GM18861 (cell line): Measurements from ENCODE around the gene HNRNPL.
"Not testable (repeated sequence)": the region's sequence is repeated elsewhere in the genome, so short reads cannot be mapped to it uniquely, and the experiment has no call there.

Experiments
- ATAC-seq: cut with Tn5 transposase; IDR thresholded peaks from one replicate; pipeline ENCODE4 v1.9.1; 2021; ENCODE audit not compliant: unreplicated experiment

HNRNPL gene

DNA sequence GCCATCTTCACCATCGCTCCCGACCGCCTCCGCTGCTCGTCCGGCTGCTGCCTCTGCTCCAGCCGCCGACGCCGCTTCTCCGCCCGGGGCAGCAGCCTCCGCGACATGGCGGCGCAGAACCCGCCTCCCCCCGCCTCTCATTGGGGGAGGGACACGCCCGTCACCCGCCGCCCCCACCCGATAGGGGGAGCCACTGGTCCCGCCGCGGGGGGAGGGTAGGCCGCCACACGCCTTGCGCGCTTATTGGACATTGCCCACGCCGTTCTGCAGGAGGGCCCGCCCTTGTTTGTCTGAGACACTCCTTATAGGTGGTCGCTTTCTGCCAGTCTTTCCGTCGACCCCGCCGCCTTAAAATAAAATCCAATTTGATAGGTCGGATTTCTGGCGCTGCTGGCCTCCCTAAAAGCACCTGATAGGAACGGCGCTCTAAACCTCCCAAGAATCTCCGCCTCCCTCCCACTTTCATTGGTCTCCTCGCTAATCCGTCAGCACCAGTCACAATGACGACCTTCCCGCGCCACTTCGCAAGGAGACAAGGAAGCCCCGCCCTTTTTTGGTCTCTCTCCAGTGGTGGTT lies at the start of gene HNRNPL:
Gene HNRNPL (minus strand): TSS at position 127 of the 576 bp plus-strand sequence. CDS start 20 bp downstream, at position 107.
- ATAC-seq = peak; percentile 35

GRCh38 chr19:38898788-38899446 lies 49.1 kb upstream of the HNRNPL start:
- no peak for ATAC-seq

DNA sequence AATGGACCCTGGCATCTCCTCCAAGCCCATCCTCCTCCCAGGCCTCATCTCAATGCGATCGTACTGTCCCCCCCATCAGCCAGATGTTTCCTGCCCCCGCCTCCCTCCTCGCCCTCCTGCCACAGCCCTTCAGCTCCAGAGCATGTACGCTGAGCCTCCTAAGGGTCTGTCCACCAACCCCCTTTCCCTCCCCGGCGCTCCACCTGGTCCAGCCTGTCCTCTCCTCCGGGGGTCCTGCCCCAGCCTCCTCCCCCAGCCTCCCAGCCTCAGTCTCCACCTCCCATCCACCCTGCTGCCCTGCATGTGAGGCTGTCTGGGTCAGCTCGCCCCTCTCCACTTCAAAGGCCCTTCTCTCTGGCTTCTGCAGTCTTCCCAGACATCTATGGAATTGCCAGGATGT lies 45.2 kb upstream of the HNRNPL start:
- ATAC-seq = no peak

- ATAC-seq = no peak
Measured at GRCh38 chr19:38893341-38893771, 43.6 kb upstream of the HNRNPL start.

- no peak for ATAC-seq
Measured at GRCh38 chr19:38892841-38893240, 43.1 kb upstream of the HNRNPL start.

GRCh38 chr19:38891771-38892170 lies 42.0 kb upstream of the HNRNPL start:
- ATAC-seq = no peak

DNA sequence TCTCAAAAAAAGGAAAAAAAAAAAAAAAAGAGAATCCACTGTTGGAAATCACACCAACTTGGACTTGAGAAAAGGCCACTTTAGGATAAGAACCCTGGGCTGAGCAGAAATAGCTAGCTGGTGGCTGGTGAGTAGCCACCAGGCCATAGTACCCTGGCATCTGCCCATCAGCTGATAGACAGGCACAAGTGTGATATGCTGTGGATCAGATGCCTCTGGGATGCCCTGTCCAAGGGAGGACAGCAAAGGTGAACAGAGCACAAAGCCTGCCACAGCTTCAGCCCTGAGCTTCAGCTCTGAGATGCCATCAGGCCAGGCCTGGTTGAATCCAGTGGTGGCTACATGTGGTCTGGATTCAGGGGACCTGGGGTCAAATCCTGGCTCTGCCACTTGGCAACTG lies 40.9 kb upstream of the HNRNPL start:
- ATAC-seq = no peak

- ATAC-seq = no peak
Measured at GRCh38 chr19:38889803-38890202, 40.0 kb upstream of the HNRNPL start.

- ATAC-seq = no peak
Measured at GRCh38 chr19:38888876-38889275, 39.1 kb upstream of the HNRNPL start.

GRCh38 chr19:38884691-38885090 lies 34.9 kb upstream of the HNRNPL start:
- not testable (repeated sequence) for ATAC-seq

- no peak for ATAC-seq
Measured at GRCh38 chr19:38883286-38883685, 33.5 kb upstream of the HNRNPL start.

GRCh38 chr19:38880882-38881609 lies 31.3 kb upstream of the HNRNPL start:
- no peak for ATAC-seq

- no peak for ATAC-seq
Measured at GRCh38 chr19:38880076-38880881, 30.5 kb upstream of the HNRNPL start.

- no peak for ATAC-seq
Measured at GRCh38 chr19:38879400-38879751, 29.6 kb upstream of the HNRNPL start.

DNA sequence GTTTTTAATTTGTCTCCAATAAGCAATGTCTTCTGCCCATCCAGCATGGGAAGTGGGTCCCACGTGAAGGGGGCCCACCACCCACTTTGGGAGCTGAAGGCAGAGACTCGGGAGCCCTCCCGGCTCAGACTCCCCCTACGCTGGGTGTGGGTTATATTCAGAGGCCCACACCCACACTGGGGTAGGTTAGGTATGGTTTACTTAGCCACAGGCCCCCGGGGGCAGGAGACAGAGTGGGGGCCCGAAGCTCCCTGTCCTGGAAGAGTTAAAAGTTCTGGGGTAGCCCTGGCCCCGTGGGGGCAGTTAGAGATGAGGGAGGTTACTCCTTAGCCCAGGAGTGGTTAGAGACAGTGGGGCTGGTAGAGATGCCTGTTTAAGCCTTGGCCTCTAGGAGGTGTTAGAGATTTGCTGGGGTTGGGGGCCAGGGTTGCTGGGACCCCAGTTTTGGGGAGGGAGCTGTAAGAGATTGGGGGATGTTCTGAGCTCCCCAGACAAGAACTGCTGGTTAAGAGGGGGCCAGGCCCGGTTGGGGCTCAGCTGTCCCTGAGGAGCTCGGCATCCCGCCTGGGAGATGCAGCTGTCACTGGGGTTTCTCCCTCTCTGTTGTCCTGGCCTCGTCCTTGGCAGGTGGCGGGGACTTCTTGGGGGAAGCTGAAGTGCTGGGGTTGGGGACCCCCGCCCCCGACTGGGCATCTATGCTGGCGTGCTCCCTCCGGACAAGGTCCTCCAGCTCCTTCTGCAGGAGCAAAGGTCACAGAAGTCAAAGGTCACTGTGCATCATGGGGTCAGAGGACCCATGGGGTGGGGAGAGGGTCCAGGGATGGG lies 29.0 kb upstream of the HNRNPL start:
- ATAC-seq = no peak

DNA sequence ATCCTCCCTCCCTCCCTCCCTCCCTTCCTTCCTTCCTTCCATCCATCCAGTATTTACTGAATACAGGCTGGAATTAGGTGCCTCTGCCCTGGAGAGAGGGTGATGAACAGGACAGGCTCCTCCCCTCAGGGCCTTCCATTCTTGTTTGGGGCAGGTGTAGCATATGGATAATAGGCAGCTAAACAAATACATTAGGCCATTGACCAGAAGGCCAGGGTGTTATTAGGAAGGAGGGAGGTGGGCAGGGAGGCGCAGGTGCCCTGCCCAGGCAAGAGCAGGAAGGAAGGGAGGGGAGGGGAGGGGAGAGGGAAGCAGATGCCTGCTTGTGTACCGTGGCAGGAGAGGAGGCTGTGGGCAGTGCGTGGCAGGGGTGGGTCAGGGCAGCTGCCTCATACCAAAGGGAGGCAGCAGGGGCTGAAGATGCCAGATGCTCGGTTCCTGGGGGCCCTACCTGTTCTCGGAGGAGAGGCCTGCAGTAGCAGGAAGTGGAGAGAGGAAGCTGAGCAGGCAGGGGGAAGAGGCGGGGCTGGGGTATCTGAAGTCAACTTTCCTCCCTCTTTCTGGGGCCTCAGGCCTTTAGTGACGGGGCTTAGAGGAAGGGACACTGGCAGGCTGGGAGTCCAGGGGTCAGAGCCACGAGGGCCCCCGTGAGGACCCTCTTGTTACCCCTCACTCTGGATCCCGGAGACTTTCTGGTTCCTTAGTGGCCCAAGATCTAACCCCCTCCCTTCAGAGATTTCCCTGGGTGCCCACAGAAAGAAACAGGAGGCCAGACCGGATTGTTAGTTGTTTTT lies 28.2 kb upstream of the HNRNPL start, which contains the start of gene RINL:
Gene RINL (minus strand): TSS at position 495 of the 794 bp plus-strand sequence. CDS start 1,533 bp downstream, outside the sequence.
- ATAC-seq = no peak

- no peak for ATAC-seq
Measured at GRCh38 chr19:38875656-38876395, 26.0 kb upstream of the HNRNPL start.

DNA sequence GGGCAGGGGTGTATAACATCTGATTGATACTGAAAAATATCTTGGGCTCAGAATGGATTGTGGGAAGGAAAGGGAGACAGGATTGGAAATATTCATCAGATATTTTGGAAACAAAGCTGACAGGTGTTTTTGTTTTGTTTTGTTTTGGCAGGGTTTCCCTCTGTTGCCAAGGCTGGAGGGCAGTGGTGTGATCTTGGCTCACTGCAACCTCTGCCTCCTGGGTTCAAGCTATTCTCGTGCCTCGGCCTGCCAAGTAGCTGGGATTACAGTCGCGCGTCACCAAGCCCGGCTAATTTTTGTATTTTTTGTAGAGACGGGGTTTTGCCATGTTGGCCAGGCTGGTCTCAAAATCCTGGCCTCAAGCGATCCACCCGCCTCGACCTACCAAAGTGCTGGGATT lies 23.6 kb upstream of the HNRNPL start:
- not testable (repeated sequence) for ATAC-seq

- no peak for ATAC-seq
Measured at GRCh38 chr19:38870612-38871011, 20.8 kb upstream of the HNRNPL start.
